B cell (primary cell): ENCODE measurements around the gene LRP2BP. TPM values are rescaled to one million over a fixed set of nuclear protein-coding genes. Genes with fewer than 3 reads are reported as not detected.

Experiments
- ATAC-seq: fragments of 200-7000 bp; cut with Tn5 transposase; one replicate; pipeline ENCODE4 v1.10.0; 2021; ENCODE audit warnings: low read depth, mild to moderate bottlenecking, moderate number of reproducible peaks, moderate library complexity
- CTCF ChIA-PET: fragments of 350-600 bp; sonication (Branson Sonifier 250); formaldehyde crosslinking; loops from one replicate; lab custom pipeline; 2021; ENCODE audit warnings: antibody characterized with exemption, inconsistent platforms; lab: Charles Lee
- POLR2A ChIA-PET: fragments of 350-600 bp; sonication (Branson Sonifier 250); formaldehyde crosslinking; loops from one replicate; lab custom pipeline; 2021; ENCODE audit warnings: antibody characterized with exemption; lab: Charles Lee
- DNase-seq: peaks from one replicate; pipeline ENCODE4 v3.0.0; 2013
- H2AFZ ChIP-seq: 2 replicates; pipeline ENCODE4 v1.6.1; 2012; ENCODE audit warnings: mild to moderate bottlenecking, low read depth, low read length; ENCODE audit not compliant: insufficient read depth, poor library complexity, severe bottlenecking
- H3K27ac ChIP-seq, 2 donors: 1 replicate in 1 of 2; 2 replicates in 1 of 2; pipeline ENCODE4 v1.5.1; 2012 to 2013; ENCODE audit warnings: low read length in 2 of 2, mild to moderate bottlenecking in 2 of 2, moderate library complexity in 1 of 2
- H3K27me3 ChIP-seq, 4 experiments: fragments of 200-600 bp in 1 of 4; sonication (generic) in 1 of 4; replicated peaks in 1 of 4; 1 replicate in 2 of 4; 2 replicates in 2 of 4; pipeline versions ENCODE4 v1.6.1 to v1.7.0; 2013 to 2016; ENCODE audit warnings: low read length in 3 of 4, mild to moderate bottlenecking in 2 of 4, mixed read lengths in 1 of 4, moderate library complexity in 1 of 4; ENCODE audit not compliant: insufficient read depth in 4 of 4, control insufficient read depth in 3 of 4; ENCODE audit errors: control extremely low read depth in 1 of 4
- H3K36me3 ChIP-seq, 2 experiments: replicated peaks in 1 of 2; 1 replicate in 1 of 2; 2 replicates in 1 of 2; pipeline versions ENCODE4 v1.6.1 to v1.7.1; 2013; ENCODE audit warnings: low read length in 1 of 2; ENCODE audit not compliant: insufficient read depth in 2 of 2, control insufficient read depth in 1 of 2; ENCODE audit errors: control extremely low read depth in 1 of 2, extremely low read depth in 1 of 2
- H3K4me1 ChIP-seq, 2 donors: fragments of 200-600 bp in 1 of 2; sonication (generic) in 1 of 2; 1 replicate in 1 of 2; 2 replicates in 1 of 2; pipeline versions ENCODE4 v1.5.1 to v1.6.1; 2013 to 2017; ENCODE audit warnings: low read length in 2 of 2; ENCODE audit not compliant: control insufficient read depth in 2 of 2, insufficient read depth in 2 of 2
- H3K4me2 ChIP-seq: replicated peaks from 2 replicates; pipeline ENCODE3; 2012; ENCODE audit warnings: mild to moderate bottlenecking, low read depth, low read length; ENCODE audit not compliant: poor library complexity, severe bottlenecking
- H3K4me3 ChIP-seq, 5 experiments: fragments of 200-600 bp in 1 of 5; sonication (generic) in 1 of 5; 1 replicate in 3 of 5; 2 replicates in 2 of 5; pipeline versions ENCODE4 v1.5.1 to v1.7.0; 2011 to 2016; ENCODE audit warnings: low read length in 4 of 5, mild to moderate bottlenecking in 4 of 5, low read depth in 2 of 5, control low read depth in 1 of 5, moderate library complexity in 1 of 5; ENCODE audit not compliant: insufficient read depth in 1 of 5; ENCODE audit errors: control extremely low read depth in 1 of 5, extremely low read depth in 1 of 5
- H3K79me2 ChIP-seq: fragments of 200-600 bp; sonication (generic); one replicate; pipeline ENCODE4 v1.6.0; 2016; ENCODE audit warnings: low read length; ENCODE audit not compliant: control insufficient read depth, insufficient read depth
- H3K9ac ChIP-seq: fragments of 200-600 bp; sonication (generic); 2 replicates; pipeline ENCODE4 v1.6.1; 2017; ENCODE audit warnings: mild to moderate bottlenecking, low read length, moderate library complexity
- H3K9me3 ChIP-seq, 3 donors: one replicate each; pipeline versions ENCODE4 v1.6.1 to v1.7.1; 2013; ENCODE audit warnings: low read length in 2 of 3; ENCODE audit not compliant: control insufficient read depth in 2 of 3, insufficient read depth in 1 of 3; ENCODE audit errors: control extremely low read depth in 1 of 3
- H4K20me1 ChIP-seq: 2 replicates; pipeline ENCODE4 v1.6.0; 2012; ENCODE audit warnings: mild to moderate bottlenecking, low read length; ENCODE audit not compliant: insufficient read depth, control insufficient read depth, poor library complexity, severe bottlenecking
- H3K27ac Mint-ChIP-seq: one replicate; pipeline ENCODE4 v1.8.0; 2021; ENCODE audit warnings: mixed read lengths
- H3K27me3 Mint-ChIP-seq: one replicate; pipeline ENCODE4 v1.8.0; 2021; ENCODE audit warnings: mixed read lengths
- H3K4me1 Mint-ChIP-seq: one replicate; pipeline ENCODE4 v1.8.0; 2021; ENCODE audit warnings: mixed read lengths
- H3K4me3 Mint-ChIP-seq: one replicate; pipeline ENCODE4 v1.8.0; 2021; ENCODE audit warnings: mixed read lengths
- H3K9me3 Mint-ChIP-seq: one replicate; pipeline ENCODE4 v1.8.0; 2022; ENCODE audit warnings: mixed read lengths; ENCODE audit not compliant: insufficient read depth
- EZH2 ChIP-seq: IDR thresholded peaks from 2 replicates; pipeline ENCODE4 v1.6.1; 2012; ENCODE audit warnings: borderline replicate concordance, low read depth, mild to moderate bottlenecking, moderate library complexity, low read length; ENCODE audit not compliant: insufficient read depth, poor library complexity, severe bottlenecking
- WGBS: methylation state at CpG from one replicate; pipeline ENCODE4 v1.1.5; 2013; ENCODE audit warnings: missing lambda C conversion rate; ENCODE audit not compliant: insufficient coverage; 5-methylcytosine and 5-hydroxymethylcytosine counted together
- intact Hi-C: fragments of 100-400 bp; cut with micrococcal nuclease; formaldehyde crosslinking; loops from one replicate; pipeline ENCODE4 v1.10.0; 2022
- polyA plus RNA-seq: library from polyadenylated mRNA; depleted of rRNA; stranded (reverse); fragments of >200 nt; gene quantifications from 2 replicates; pipeline ENCODE4 v1.2.3, GENCODE V29; 2012
- total RNA-seq, 2 donors: library from RNA; stranded (reverse); fragments of 120-200 nt in 1 of 2; gene quantifications; 1 replicate in 1 of 2; 2 replicates in 1 of 2; pipeline versions ENCODE4 v1.2.3 to v1.2.4, GENCODE V29; 2013 to 2022
- TF ChIP-seq, protein P1 (sequence below): fragments of 200-600 bp; IDR thresholded peaks from one replicate; pipeline ENCODE4 v1.8.0; 2022; ENCODE audit warnings: antibody characterized with exemption, mild to moderate bottlenecking

The LRP2BP gene
- total and polyA plus RNA-seq, 2 donors (not counting 1 experiment from before 2014, with no cell fraction given) = 0.15 to 1.6 TPM

DNA sequence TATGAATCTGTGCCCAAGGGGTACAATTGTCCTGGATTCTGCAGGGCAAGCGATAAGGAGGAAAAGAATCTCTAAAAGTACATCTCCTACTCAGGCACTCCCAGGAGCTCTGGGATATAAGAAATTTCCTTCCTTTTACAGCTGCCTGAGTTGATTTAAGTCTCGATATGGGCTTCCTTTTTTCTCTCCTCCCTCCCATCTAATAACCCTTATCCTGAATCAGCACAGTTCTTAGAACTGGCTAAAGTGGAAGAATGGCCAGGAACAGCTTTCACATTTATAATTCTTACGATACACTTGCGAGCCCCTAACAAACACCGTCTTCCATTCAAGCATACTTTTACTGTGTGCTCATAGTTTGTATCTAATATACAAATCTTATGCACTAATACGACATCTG is 21.2 kb downstream of the LRP2BP start:
- Mint-ChIP-seq H3K4me3 (no peak overlapping the region), H3K9me3 (no peaks in the 10 kb centered on the region), H3K4me1 (no peaks in the 10 kb centered on the region), H3K27me3 (no peaks in the 10 kb centered on the region), H3K27ac (no peak overlapping the region)
- ChIA-PET CTCF (no interaction called here), POLR2A (no interaction called here)
- Histone ChIP-seq H3K4me3 (no peak overlapping the region), H3K27ac (no peak overlapping the region), H3K36me3 (peaks cover 2 to 14% of the 10 kb centered on the region in 2 experiments), H4K20me1 (no peaks in the 10 kb centered on the region), H3K9ac (no peak overlapping the region), H3K9me3 (no peaks in the 10 kb centered on the region), H3K4me2 (no peak overlapping the region), H2AFZ (no peak overlapping the region), H3K4me1 (no peaks in the 10 kb centered on the region), H3K79me2 (no peaks in the 10 kb centered on the region), H3K27me3 (no peaks in the 10 kb centered on the region)
- ATAC-seq = no peak
- no peak for DNase-seq
- TF ChIP-seq, protein P1, sequence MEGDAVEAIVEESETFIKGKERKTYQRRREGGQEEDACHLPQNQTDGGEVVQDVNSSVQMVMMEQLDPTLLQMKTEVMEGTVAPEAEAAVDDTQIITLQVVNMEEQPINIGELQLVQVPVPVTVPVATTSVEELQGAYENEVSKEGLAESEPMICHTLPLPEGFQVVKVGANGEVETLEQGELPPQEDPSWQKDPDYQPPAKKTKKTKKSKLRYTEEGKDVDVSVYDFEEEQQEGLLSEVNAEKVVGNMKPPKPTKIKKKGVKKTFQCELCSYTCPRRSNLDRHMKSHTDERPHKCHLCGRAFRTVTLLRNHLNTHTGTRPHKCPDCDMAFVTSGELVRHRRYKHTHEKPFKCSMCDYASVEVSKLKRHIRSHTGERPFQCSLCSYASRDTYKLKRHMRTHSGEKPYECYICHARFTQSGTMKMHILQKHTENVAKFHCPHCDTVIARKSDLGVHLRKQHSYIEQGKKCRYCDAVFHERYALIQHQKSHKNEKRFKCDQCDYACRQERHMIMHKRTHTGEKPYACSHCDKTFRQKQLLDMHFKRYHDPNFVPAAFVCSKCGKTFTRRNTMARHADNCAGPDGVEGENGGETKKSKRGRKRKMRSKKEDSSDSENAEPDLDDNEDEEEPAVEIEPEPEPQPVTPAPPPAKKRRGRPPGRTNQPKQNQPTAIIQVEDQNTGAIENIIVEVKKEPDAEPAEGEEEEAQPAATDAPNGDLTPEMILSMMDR = no peak
- TF ChIP-seq EZH2 = no peak
- intact Hi-C loops = no loop called here
- no CpG with 5 or more reads among the region's 6 CpGs for WGBS

DNA sequence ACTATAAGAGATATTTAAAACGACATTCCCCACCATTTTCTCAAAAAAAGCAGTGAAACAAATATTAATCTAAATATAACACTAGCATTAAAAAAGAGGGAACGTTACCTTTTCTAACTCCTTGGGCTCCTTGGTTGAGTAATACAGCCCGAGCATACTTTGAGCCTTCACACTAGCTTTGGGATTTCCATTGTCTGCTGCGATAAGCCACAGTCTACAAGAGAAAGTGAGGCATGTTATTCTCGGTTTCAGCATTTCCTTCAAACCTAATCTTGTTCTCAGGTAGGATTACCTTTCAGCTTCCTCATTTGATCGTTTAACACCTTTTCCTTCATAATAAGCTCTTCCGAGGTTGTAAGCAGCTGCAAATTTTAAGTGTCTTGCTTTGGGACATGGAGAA is 21.7 kb downstream of the LRP2BP start:
- Histone ChIP-seq H2AFZ (no peak overlapping the region), H3K9ac (no peak overlapping the region), H4K20me1 (no peaks in the 10 kb centered on the region), H3K4me1 (no peaks in the 10 kb centered on the region), H3K27ac (no peak overlapping the region), H3K9me3 (no peaks in the 10 kb centered on the region), H3K27me3 (no peaks in the 10 kb centered on the region), H3K79me2 (no peaks in the 10 kb centered on the region), H3K4me2 (no peak overlapping the region), H3K36me3 (peaks cover 2 to 16% of the 10 kb centered on the region in 2 experiments), H3K4me3 (no peak overlapping the region)
- 40% methylated on average over 1 of the region's 7 CpGs for WGBS
- no peak overlapping the region for H3K4me3 Mint-ChIP-seq
- no peak for ATAC-seq
- H3K27me3 Mint-ChIP-seq = no peaks in the 10 kb centered on the region
- no peak for DNase-seq
- CTCF ChIA-PET = no interaction called here
- no peaks in the 10 kb centered on the region for H3K9me3 Mint-ChIP-seq
- H3K27ac Mint-ChIP-seq = no peak overlapping the region
- no peak for TF ChIP-seq EZH2
- TF ChIP-seq, protein P1 = no peak
- intact Hi-C loops = no loop called here
- POLR2A ChIA-PET = no interaction called here
- H3K4me1 Mint-ChIP-seq = no peaks in the 10 kb centered on the region
